Adrenal gland (tissue), 5 donors: ENCODE measurements around the gene DSG4.

Experiments used
- POLR2A ChIP-seq, 2 donors: fragments of 450-650 bp; IDR thresholded peaks; one replicate each; pipeline ENCODE4 v1.6.1; 2017; ENCODE audit warnings: antibody characterized with exemption in 2 of 2, mild to moderate bottlenecking in 2 of 2, moderate library complexity in 1 of 2
- TF ChIP-seq, protein P1 (sequence below), 6 experiments: fragments of 450-650 bp in 4 of 6; fragments of 200-600 bp in 2 of 6; sonication (generic) in 1 of 6; IDR thresholded peaks; 1 replicate in 5 of 6; 2 replicates in 1 of 6; pipeline versions ENCODE4 v1.5.1 to v1.8.0; 2016 to 2021; ENCODE audit warnings: antibody characterized with exemption in 6 of 6, mild to moderate bottlenecking in 2 of 6, moderate library complexity in 1 of 6
- donor health status: DM: no; HTN: no; CAD: no.

DNA sequence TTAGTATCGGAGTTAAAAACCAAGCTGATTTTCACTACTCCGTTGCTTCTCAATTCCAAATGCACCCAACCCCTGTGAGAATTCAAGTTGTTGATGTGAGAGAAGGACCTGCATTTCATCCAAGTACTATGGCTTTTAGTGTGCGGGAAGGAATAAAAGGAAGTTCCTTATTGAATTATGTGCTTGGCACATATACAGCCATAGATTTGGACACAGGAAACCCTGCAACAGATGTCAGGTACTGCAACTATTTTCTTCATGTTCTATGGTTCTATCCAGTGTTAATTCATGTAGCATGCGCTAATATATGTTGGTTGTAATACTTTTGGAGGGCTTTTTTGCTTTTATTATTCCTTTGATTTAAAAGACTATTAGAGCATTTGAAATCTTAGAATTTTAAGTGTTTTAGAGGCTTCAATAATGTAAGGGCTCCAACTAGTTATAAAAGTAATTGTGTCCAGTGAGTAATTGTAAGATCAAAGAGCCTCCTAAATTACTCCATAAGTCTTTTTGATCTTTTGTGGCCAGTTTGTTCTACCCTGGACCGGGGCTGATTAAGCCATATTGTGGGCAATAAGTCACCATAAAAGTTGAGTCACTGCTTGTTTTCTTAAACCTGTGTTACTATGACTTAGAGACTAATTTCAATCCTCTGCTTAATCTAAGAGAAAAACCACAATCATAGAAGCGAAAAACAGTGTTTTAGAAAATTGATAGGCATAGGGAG, 22.9 kb downstream of the DSG4 start:
- TF ChIP-seq, protein P1, sequence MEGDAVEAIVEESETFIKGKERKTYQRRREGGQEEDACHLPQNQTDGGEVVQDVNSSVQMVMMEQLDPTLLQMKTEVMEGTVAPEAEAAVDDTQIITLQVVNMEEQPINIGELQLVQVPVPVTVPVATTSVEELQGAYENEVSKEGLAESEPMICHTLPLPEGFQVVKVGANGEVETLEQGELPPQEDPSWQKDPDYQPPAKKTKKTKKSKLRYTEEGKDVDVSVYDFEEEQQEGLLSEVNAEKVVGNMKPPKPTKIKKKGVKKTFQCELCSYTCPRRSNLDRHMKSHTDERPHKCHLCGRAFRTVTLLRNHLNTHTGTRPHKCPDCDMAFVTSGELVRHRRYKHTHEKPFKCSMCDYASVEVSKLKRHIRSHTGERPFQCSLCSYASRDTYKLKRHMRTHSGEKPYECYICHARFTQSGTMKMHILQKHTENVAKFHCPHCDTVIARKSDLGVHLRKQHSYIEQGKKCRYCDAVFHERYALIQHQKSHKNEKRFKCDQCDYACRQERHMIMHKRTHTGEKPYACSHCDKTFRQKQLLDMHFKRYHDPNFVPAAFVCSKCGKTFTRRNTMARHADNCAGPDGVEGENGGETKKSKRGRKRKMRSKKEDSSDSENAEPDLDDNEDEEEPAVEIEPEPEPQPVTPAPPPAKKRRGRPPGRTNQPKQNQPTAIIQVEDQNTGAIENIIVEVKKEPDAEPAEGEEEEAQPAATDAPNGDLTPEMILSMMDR (IDR thresholded peaks at IDR 0.05) = no peak
- TF ChIP-seq POLR2A (IDR thresholded peaks at IDR 0.05) = no peak
